GM18502 (cell line): ENCODE results near the gene LRRC59.
A peak's percentile ranks its signal among the peaks of the same experiment; 100 is the strongest.

Source experiments
- ATAC-seq: cut with Tn5 transposase; IDR thresholded peaks from one replicate; pipeline ENCODE4 v1.9.1; 2021; ENCODE audit warnings: mild to moderate bottlenecking; ENCODE audit not compliant: unreplicated experiment, poor library complexity

LRRC59 gene

DNA sequence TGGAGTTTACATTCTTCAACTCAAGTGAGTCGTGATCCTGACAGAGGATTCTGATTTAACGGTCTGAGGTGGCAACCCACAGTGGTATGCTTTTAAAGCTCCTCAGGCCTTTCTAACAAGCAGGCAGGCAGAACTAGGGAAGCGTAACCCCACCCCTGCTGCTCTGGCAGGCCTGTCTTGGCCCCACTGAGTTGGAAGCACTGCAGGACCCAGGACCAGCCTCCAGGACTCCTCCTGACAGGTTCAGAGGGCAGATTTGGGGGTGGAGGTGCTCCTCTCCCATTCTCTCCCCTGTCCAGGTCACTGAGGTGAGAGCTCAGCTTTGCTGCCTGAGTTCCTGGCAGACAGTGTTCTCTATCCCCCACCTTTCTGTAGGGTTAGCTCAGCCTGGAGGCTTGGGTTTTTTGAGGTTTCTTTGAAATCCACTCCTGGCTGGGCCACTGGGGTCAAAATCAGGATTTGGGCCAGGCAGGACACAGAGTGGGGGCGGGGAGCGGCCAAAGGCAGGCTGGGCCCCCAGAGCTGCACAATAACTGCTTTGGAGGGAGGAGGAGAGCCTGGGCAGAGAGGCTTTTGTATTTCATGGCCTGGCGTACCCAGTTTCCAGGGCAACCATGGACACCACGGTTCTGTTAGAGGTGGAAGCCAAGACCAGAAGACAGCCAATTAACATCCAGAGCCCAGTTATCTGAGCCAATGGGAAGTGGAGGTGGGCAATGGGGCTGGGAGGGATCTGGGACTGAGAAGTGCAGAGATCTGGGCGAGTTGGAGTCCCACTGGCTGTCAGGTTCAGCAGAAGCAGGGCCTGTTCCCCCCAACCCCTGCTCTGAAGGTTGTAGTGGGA lies 33.9 kb downstream of the LRRC59 start:
- no peak for ATAC-seq

GRCh38 chr17:50362661-50363060 lies 34.7 kb downstream of the LRRC59 start:
- no peak for ATAC-seq

- ATAC-seq, result peak; percentile 66
These were observed 35.5 kb downstream of the LRRC59 start for GRCh38 chr17:50361561-50362480.

DNA sequence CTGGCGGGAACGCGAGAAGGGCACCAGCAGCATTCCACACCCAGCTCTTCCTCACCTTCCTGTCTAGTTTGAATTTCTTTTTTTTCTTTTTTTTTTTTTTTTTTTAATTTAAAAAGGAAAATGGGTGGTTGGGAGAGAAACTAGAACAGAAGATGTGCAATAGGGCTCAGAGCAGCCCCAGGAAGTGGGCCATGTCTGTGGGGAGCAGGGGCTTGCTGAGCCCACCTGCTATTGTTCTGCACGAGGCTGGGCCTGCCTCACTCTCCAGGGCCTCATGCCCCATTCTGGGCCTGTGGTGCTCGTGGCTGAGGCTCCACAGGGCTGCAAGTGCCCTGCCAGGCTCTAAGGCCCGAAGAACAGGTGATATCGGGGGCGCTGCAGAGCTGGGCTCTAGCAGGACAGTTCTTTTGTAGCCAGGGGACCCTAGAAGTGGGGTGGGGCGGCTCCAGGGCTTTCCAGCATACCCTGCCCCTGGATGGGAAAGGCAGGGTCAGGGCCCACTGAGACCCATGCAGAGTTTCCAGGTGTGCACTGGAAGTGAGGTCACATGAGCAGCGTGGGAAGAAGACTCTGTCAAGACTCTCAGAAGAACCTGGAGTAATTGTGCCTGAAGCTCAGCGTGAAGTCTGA lies 36.7 kb downstream of the LRRC59 start:
- no peak for ATAC-seq

DNA sequence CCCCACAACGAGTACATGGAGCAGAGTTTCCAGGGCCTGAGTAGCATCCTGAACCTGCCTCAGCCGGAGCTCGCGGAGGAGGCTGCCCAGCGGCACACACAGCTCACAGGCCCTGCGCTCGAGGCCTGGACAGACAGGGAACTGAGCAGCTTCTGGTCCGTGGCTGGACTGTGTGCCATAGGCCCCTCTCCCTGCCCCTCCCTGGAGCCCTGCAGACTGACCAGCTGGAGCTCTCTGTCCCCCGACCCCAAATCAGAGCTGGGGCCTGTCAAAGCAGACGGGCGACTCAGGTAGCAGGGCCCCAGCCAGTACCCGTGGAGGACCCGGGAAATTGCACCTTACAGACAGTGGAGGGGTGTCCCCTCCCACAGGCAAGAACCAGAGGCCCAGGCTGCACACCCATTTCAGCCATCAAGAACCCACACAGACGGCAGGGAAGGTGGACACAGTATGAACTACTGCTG lies 37.3 kb downstream of the LRRC59 start:
- ATAC-seq, result no peak

GRCh38 chr17:50359005-50359699 lies 38.2 kb downstream of the LRRC59 start:
- ATAC-seq, result no peak

- ATAC-seq, result no peak
These were observed 39.1 kb downstream of the LRRC59 start for GRCh38 chr17:50358177-50358576.

DNA sequence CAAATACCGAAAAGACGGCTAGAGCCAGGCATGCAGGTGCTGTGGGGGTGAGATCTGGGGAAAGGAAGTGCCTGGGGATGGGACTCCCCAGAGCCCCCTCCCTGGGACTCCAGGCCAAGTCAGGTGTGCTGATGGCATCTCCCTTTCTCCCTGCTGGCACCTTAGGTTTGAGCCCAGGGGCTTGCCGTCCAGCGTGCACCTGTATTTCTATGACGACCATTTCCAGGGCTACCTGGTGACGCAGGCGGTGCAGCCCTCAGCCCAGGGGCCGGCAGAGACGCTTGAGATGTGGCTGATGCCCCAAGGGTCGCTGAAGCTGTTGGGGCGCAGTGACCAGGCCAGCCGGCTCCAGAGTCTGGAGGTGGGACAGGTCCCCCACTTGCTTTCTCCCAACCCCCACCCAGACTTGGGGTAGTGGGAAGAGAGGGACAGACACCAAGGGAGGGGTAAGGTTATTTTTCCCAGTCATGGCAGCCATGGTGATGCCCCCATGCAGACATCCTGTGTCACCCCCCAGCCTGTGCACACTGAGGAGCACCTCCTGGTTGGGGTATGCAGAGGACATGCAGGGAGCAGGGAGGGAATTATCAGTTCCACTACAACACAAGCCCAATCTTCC lies 40.3 kb downstream of the LRRC59 start:
- no peak for ATAC-seq

- ATAC-seq, result no peak
These were observed 40.9 kb downstream of the LRRC59 start for GRCh38 chr17:50356418-50356817.

DNA sequence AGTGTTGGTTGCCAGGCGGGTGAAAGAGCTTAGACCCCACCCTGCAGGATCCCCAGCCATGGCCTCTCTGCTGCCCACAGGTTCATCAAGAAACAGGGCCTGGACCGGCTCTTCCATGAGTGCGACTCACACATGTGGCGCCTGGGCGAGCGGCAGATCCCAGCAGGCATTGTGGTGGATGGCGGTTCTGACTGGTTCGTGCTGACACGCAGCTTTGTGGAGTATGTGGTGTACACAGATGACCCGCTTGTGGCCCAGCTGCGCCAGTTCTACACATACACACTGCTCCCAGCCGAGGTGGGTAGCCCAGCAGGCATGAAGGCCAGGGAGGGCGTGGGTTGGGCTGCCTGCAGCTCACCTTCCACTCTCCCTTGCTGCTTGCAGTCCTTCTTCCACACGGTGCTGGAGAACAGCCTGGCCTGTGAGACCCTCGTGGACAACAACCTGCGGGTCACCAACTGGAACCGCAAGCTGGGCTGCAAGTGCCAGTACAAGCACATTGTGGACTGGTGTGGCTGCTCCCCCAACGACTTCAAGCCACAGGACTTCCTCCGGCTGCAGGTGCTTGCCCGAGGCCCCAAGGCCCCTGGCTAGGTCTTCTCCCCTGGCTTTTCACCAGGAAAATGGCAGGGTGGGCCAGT lies 41.5 kb downstream of the LRRC59 start:
- ATAC-seq, result no peak

GRCh38 chr17:50355336-50355700 lies 42.0 kb downstream of the LRRC59 start:
- ATAC-seq, result no peak

DNA sequence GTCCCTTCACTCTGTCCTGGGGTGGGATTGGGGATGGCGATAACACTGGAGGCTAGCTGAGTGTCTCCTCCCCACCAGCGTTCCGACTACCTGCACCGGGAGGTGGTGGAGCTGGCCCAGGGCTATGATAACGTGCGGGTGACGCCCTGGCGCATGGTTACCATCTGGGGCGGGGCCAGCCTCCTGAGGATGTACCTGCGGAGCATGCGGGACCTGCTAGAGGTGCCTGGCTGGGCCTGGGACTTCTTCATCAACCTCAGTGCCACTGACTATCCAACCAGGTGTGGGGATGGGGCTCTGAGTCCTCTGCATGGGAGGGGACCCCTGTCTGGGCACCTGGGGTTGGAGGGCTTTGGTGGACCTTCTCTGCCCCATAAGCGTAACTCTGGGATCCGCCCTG lies 42.5 kb downstream of the LRRC59 start:
- ATAC-seq, result no peak

- ATAC-seq, result no peak
These were observed 43.1 kb downstream of the LRRC59 start for GRCh38 chr17:50354198-50354597.

- ATAC-seq, result no peak
These were observed 43.6 kb downstream of the LRRC59 start for GRCh38 chr17:50353600-50354195.

GRCh38 chr17:50352693-50353599 lies 44.4 kb downstream of the LRRC59 start:
- ATAC-seq, result no peak

- no peak for ATAC-seq
These were observed 45.1 kb downstream of the LRRC59 start for GRCh38 chr17:50352072-50352692.

GRCh38 chr17:50350733-50351132 lies 46.6 kb downstream of the LRRC59 start:
- no peak for ATAC-seq

DNA sequence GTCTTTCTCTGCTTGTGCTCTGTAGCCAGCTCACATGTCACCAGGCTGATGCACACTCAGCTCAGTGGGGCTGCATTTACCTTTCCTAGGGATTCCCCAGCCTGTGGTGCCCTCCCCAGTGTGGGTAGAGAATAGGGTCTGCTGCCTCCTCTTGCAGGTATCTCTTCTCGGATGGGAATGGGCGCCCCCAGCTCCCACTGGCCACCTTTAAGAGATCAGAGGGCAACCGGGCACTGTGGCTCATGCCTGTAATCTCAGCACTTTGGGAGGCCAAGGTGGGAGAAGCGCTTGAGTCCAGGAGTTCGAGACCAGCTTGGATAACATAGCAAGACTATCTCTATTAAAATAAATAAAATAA lies 48.1 kb downstream of the LRRC59 start:
- no peak for ATAC-seq
